PC-9 (cell line): ENCODE data around the gene PAXX. TPM values are rescaled to one million over a fixed set of nuclear protein-coding genes. Genes with fewer than 3 reads are reported as not detected.

ENCODE experiments used
- BruUV-seq: library from RNA; stranded (reverse); fragments of 400-500 nt; replicated peaks from 2 replicates; lab custom pipeline; 2021; lab: Mats Ljungman, UMichigan
- CTCF ChIA-PET: fragments of 300-600 bp; sonication (Branson Sonifier 250); formaldehyde crosslinking; loops from one replicate; lab custom pipeline; 2022; ENCODE audit warnings: antibody characterized with exemption; lab: Charles Lee
- POLR2A ChIA-PET: fragments of 300-600 bp; sonication (Branson Sonifier 250); formaldehyde crosslinking; loops from one replicate; lab custom pipeline; 2022; ENCODE audit warnings: antibody characterized with exemption; ENCODE audit not compliant: unreplicated experiment; lab: Charles Lee
- DNase-seq, 2 experiments: peaks; one replicate each; pipeline versions ENCODE4 v3.0.0 to v3.0.0-alpha.2; 2015 to 2022; ENCODE audit warnings: mixed read lengths in 1 of 2
- H2AFZ ChIP-seq: fragments of 200-600 bp; sonication (generic); 2 replicates; pipeline ENCODE4 v1.8.1; 2017; ENCODE audit warnings: antibody characterized with exemption
- H3F3A ChIP-seq: fragments of 200-600 bp; sonication (generic); 2 replicates; pipeline ENCODE4 v1.8.1; 2017; ENCODE audit warnings: antibody characterized with exemption, mild to moderate bottlenecking, low read depth; ENCODE audit not compliant: insufficient read depth
- H3K27ac ChIP-seq: fragments of 200-600 bp; sonication (generic); 2 replicates; pipeline ENCODE4 v1.6.1; 2016; ENCODE audit warnings: mixed run types
- H3K27me3 ChIP-seq: fragments of 200-600 bp; sonication (generic); 2 replicates; pipeline ENCODE4 v1.6.1; 2016; ENCODE audit warnings: low read depth, mixed run types; ENCODE audit not compliant: insufficient read depth
- H3K36me3 ChIP-seq: fragments of 200-600 bp; sonication (generic); 2 replicates; pipeline ENCODE4 v1.6.1; 2016; ENCODE audit warnings: low read depth, mixed run types
- H3K4me1 ChIP-seq: fragments of 200-600 bp; sonication (generic); replicated peaks from 2 replicates; pipeline ENCODE4 v1.6.1; 2016; ENCODE audit warnings: mixed run types; ENCODE audit not compliant: insufficient read depth
- H3K4me2 ChIP-seq: fragments of 200-600 bp; sonication (generic); 2 replicates; pipeline ENCODE4 v1.6.1; 2017; ENCODE audit warnings: mixed run types
- H3K4me3 ChIP-seq: fragments of 200-600 bp; sonication (generic); 2 replicates; pipeline ENCODE4 v1.6.1; 2016; ENCODE audit warnings: mixed run types
- H3K79me2 ChIP-seq: fragments of 200-600 bp; sonication (generic); 2 replicates; pipeline ENCODE4 v1.6.1; 2017; ENCODE audit warnings: low read depth, mixed run types
- H3K9me2 ChIP-seq: fragments of 200-600 bp; sonication (generic); 2 replicates; pipeline ENCODE4 v1.8.1; 2017; ENCODE audit warnings: mild to moderate bottlenecking; ENCODE audit not compliant: insufficient read depth
- H3K9me3 ChIP-seq: fragments of 200-600 bp; sonication (generic); 2 replicates; pipeline ENCODE4 v1.8.1; 2016; ENCODE audit warnings: low read depth; ENCODE audit not compliant: insufficient read depth
- H4K20me1 ChIP-seq: fragments of 200-600 bp; sonication (generic); 2 replicates; pipeline ENCODE4 v1.8.1; 2017; ENCODE audit not compliant: insufficient read depth
- CTCF ChIP-seq: fragments of 200-600 bp; sonication (generic); conservative IDR thresholded peaks from 2 replicates; pipeline ENCODE4 v1.6.1; 2017; ENCODE audit warnings: mixed run types, antibody characterized with exemption, mild to moderate bottlenecking, moderate library complexity
- EZH2 ChIP-seq: fragments of 200-600 bp; sonication (generic); IDR thresholded peaks from 2 replicates; pipeline ENCODE4 v1.8.0; 2017; ENCODE audit warnings: antibody characterized with exemption, low read depth
- intact Hi-C: fragments of 100-400 bp; cut with micrococcal nuclease; formaldehyde crosslinking; loops from one replicate; pipeline ENCODE4 v1.10.0; 2022; ENCODE audit not compliant: unreplicated experiment
- total RNA-seq: library from RNA; stranded (reverse); gene quantifications from 2 replicates; pipeline ENCODE4 v1.2.3, GENCODE V29; 2021

PAXX gene
- total RNA-seq, 1 experiment from 2014 or later, result 54.9 TPM

DNA sequence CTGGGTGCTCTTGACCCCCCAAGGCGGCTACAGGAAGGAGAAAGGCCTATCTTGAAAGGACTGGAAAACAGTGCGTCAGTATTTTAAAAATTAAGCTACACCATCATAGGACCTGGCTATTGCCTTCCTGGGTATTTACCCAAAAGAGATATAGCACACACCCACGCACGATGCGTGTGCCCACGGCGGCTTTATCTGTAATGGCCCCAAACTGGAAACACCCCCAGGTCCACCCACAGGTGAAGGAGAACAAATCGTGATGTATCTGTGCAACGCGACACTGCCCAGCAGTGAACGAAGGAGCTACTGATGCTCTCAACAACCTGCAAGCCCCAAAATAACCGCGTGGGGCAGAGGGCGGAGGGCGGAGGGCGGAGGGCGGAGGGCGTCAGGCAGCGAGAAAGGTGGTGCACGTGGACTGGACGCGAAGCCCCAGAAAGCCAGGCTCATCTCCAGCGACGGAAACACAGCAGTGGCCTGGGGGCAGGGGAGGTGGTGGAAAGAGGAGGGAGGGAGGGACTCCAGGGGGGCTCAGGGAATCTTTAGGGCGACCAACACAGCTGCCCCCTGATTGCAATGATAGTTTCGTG is 27.3 kb upstream of the PAXX start:
- H4K20me1 ChIP-seq, result no peaks in the 10 kb centered on the region
- POLR2A ChIA-PET, result interaction anchor here (1.0 kb wide), 1 partner anchor 11 kb away, joined by 3 read pairs; no protein-coding TSS in a partner anchor
- no peaks in the 10 kb centered on the region for H3K9me3 ChIP-seq
- H3K36me3 ChIP-seq, result no peaks in the 10 kb centered on the region
- H3K79me2 ChIP-seq, result no peaks in the 10 kb centered on the region
- H3K4me1 ChIP-seq, result peaks cover 10% of the 10 kb centered on the region
- no peaks in the 10 kb centered on the region for H3K27me3 ChIP-seq
- H3K27ac ChIP-seq, result no peak overlapping the region
- BruUV-seq, result no TSS peak
- H3K4me3 ChIP-seq, result no peak overlapping the region; the same call in 1 of the 2 replicates
- peak overlapping the region; percentile 65 for H3K4me2 ChIP-seq
- H3K9me2 ChIP-seq, result no peaks in the 10 kb centered on the region
- intact Hi-C loops, result no loop called here
- no peak overlapping the region for H2AFZ ChIP-seq
- DNase-seq, result no peak
- H3F3A ChIP-seq, result peaks cover 8% of the 10 kb centered on the region; the same call in 1 of the 2 replicates
- CTCF ChIA-PET, result no interaction called here
- TF ChIP-seq EZH2 (no peak), CTCF (no peak)

DNA sequence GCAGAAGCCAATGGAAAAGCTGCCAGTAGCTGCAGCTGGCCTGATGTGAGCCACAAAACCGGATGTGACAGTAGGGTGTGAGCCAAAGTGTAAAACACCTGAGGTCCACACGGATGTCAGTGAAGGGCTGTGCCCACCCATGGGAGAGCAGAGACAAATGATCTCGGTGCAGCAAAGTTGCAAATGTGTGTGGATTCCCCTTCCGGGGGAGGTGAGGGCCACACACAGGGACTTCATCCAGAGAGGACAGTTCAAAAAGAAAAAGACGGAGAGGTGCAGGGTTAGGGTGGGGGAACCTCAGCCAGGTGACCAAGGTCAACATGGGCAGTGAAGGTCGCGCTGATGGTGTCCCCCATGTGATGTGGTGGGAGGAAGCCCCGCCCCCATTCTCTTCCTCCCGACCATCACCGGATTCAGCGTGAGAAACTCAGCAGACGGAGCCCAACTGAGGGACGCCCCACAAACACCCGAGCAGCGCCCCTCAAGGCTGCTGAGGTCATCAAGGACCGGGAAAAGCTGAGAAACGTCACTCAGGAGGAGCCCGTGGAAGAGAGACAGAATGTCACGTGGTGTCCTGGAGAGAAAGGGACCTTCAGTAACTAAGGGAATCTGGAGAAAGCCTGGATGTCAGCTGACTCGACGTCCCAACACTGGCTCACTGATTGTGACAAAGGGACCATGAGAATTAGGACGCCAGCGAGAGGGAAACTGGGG is 26.3 kb upstream of the PAXX start:
- CTCF ChIA-PET, result no interaction called here
- H3K27ac ChIP-seq, result no peak overlapping the region
- DNase-seq, result no peak
- intact Hi-C loops, result no loop called here
- H4K20me1 ChIP-seq, result no peaks in the 10 kb centered on the region
- H3K9me3 ChIP-seq, result no peaks in the 10 kb centered on the region
- no peaks in the 10 kb centered on the region for H3K79me2 ChIP-seq
- no peaks in the 10 kb centered on the region for H3K27me3 ChIP-seq
- H3K36me3 ChIP-seq, result no peaks in the 10 kb centered on the region
- no peaks in the 10 kb centered on the region for H3K9me2 ChIP-seq
- no peak for TF ChIP-seq CTCF
- no peak for TF ChIP-seq EZH2
- H3K4me3 ChIP-seq, result no peak overlapping the region
- peaks cover 10% of the 10 kb centered on the region for H3K4me1 ChIP-seq
- H3F3A ChIP-seq, result peaks cover 8% of the 10 kb centered on the region; the same call in 1 of the 2 replicates
- H3K4me2 ChIP-seq, result no peak overlapping the region
- BruUV-seq, result no TSS peak
- H2AFZ ChIP-seq, result no peak overlapping the region
- POLR2A ChIA-PET, result no interaction called here

DNA sequence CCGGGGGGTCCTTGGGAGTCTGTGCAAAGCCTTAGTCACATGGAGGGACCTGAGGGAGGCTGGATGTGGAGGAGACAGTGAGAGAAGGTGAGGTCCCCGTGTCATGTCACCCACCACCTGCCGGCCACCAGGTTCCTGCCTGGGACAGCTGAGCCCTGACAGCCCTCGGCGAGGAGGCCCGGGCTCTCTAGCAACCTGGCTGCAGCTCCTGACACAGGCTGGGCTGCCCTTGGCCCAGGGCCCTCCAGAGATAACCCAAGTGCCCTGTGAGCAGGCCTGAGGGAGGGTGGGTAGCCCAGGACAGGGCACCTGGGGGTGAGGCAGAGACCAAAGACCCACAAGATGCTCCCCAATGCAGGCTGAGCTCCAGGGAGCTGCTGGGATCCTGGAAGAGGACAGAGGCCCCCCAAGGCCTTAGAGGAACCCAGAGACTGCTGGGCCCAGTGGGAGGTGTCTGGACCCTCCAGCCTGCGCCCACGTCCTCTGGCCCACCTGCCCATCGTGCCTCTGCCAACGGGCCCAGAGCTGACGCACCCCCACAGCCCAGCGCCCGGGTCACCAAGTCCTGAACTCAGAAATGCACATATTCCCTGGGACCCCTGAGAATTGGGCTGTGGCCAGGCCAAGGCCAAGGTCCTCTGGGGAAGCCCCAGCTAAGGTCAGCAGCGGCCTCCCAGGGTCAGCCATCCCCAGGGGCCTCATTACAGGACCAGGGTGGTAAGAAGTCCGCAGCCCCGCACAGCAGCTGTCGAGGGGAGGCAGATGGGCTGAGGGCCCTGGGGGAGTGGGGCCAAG is 23.7 kb upstream of the PAXX start:
- H3K79me2 ChIP-seq, result no peaks in the 10 kb centered on the region
- H3K9me2 ChIP-seq, result no peaks in the 10 kb centered on the region
- no peak overlapping the region for H2AFZ ChIP-seq
- no peak overlapping the region for H3K4me2 ChIP-seq
- no peak overlapping the region for H3K27ac ChIP-seq
- H3K9me3 ChIP-seq, result no peaks in the 10 kb centered on the region
- peaks cover 10% of the 10 kb centered on the region for H3K4me1 ChIP-seq
- no peak for TF ChIP-seq EZH2
- no peak for TF ChIP-seq CTCF
- ChIA-PET CTCF (no interaction called here), POLR2A (interaction anchor here (0.6 kb wide), 2 partner anchors 23 to 96 kb away, joined by 3 to 17 read pairs; no protein-coding TSS in a partner anchor)
- H4K20me1 ChIP-seq, result no peaks in the 10 kb centered on the region
- no peaks in the 10 kb centered on the region for H3K36me3 ChIP-seq
- no peaks in the 10 kb centered on the region for H3K27me3 ChIP-seq
- intact Hi-C loops, result no loop called here
- no TSS peak for BruUV-seq
- H3K4me3 ChIP-seq, result no peak overlapping the region
- H3F3A ChIP-seq, result no peaks in the 10 kb centered on the region
- DNase-seq, result no peak
